ACC112 (cell line): ENCODE results near the gene MBOAT7.
"Not testable (repeated sequence)": the region's sequence is repeated elsewhere in the genome, so short reads cannot be mapped to it uniquely, and the experiment has no call there.

Experiments
- H2AFZ ChIP-seq: fragments of 200-600 bp; sonication (generic); one replicate; pipeline ENCODE4 v1.6.0; 2017; ENCODE audit warnings: antibody characterized with exemption, low read length; ENCODE audit not compliant: unreplicated experiment
- H3K27ac ChIP-seq: fragments of 200-600 bp; sonication (generic); 2 replicates; pipeline ENCODE4 v1.5.1; 2014; ENCODE audit warnings: low read depth, mild to moderate bottlenecking, antibody characterized with exemption, low read length, moderate library complexity
- H3K27me3 ChIP-seq: fragments of 200-600 bp; sonication (generic); 2 replicates; pipeline ENCODE4 v1.6.1; 2014; ENCODE audit warnings: mild to moderate bottlenecking, antibody characterized with exemption, low read length, moderate library complexity, mixed read lengths; ENCODE audit not compliant: insufficient read depth
- H3K36me3 ChIP-seq: fragments of 200-600 bp; sonication (generic); 2 replicates; pipeline ENCODE4 v1.6.1; 2016; ENCODE audit warnings: mild to moderate bottlenecking, antibody characterized with exemption, low read length, moderate library complexity, mixed read lengths; ENCODE audit not compliant: insufficient read depth
- H3K4me1 ChIP-seq: fragments of 200-600 bp; sonication (generic); one replicate; pipeline ENCODE4 v1.6.1; 2016; ENCODE audit warnings: low read length, mixed read lengths; ENCODE audit not compliant: insufficient read depth, unreplicated experiment, control insufficient read depth
- H3K4me3 ChIP-seq: fragments of 200-600 bp; sonication (generic); 2 replicates; pipeline ENCODE4 v1.5.1; 2014; ENCODE audit warnings: mild to moderate bottlenecking, low read depth, low read length
- H3K79me2 ChIP-seq: fragments of 200-600 bp; sonication (generic); one replicate; pipeline ENCODE4 v1.6.0; 2016; ENCODE audit warnings: low read length; ENCODE audit not compliant: control insufficient read depth, unreplicated experiment, insufficient read depth

Gene MBOAT7

GRCh38 chr19:54186934-54187381 is 2.4 kb downstream of the MBOAT7 start:
- Histone ChIP-seq H3K4me1 (peaks cover under 1% of the 10 kb centered on the region), H3K4me3 (no peak overlapping the region), H3K36me3 (0 out of 2 replicates have a peak, but pooled peaks cover 5% of the 10 kb centered on the region), H3K27ac (no peak overlapping the region), H2AFZ (no peak overlapping the region), H3K27me3 (no peaks in the 10 kb centered on the region), H3K79me2 (peaks cover 31% of the 10 kb centered on the region)

DNA sequence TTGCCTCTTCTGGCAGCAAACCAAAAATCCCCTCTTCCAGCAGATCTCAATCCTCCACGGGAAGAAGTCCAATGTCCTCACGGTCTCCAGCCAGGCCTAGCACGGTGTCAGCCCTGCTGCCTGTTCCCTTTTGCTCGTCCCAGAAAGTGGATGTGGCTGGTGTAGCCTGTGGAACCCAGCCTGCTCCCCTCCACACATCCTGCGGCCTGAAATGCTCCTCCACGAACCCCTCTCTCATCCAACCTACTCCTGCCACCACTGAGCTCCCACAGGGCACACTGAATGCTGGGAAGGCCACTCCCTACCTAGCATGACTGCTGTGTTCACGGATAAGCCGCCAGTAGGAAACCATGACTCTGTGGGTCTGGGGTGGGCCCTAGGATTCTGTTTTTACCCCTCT is 3.0 kb downstream of the MBOAT7 start:
- no peak overlapping the region for H3K27ac ChIP-seq
- H3K4me1 ChIP-seq, result no peaks in the 10 kb centered on the region
- no peak overlapping the region for H3K4me3 ChIP-seq
- H3K36me3 ChIP-seq, result 0 out of 2 replicates have a peak, but pooled peaks cover 5% of the 10 kb centered on the region
- H3K79me2 ChIP-seq, result peaks cover 26% of the 10 kb centered on the region
- no peaks in the 10 kb centered on the region for H3K27me3 ChIP-seq
- H2AFZ ChIP-seq, result no peak overlapping the region

DNA sequence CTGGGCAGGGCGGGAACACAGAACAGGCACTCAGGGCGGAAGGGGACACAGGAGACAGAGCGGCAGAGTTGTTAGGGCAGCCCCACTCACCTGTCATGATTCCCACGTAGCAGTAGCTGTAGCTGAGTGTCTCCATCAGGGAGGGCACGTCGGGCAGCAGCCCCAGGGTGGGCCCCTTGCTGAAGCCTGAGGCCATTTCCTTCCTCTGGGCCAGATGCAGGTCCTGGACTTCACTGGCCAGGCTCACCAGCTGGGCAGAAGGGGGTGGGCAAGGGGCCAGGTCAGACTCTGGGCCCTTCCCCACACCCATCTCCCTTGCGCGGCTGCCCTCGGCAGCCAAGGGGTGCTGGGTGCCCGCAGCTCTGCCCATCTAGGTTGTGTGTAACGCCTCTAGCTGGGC is 5.9 kb downstream of the MBOAT7 start:
- Histone ChIP-seq H3K27me3 (no peaks in the 10 kb centered on the region), H3K27ac (no peak overlapping the region), H3K36me3 (0 out of 2 replicates have a peak, but pooled peaks cover 5% of the 10 kb centered on the region), H2AFZ (no peak overlapping the region), H3K4me3 (no peak overlapping the region), H3K4me1 (no peaks in the 10 kb centered on the region), H3K79me2 (peaks cover 20% of the 10 kb centered on the region)

- not testable (repeated sequence) for H3K4me3 ChIP-seq, H3K79me2 ChIP-seq, H3K36me3 ChIP-seq, H3K4me1 ChIP-seq, H3K27me3 ChIP-seq, H2AFZ ChIP-seq, H3K27ac ChIP-seq
Measured at GRCh38 chr19:54181894-54182293, 7.5 kb downstream of the MBOAT7 start.

DNA sequence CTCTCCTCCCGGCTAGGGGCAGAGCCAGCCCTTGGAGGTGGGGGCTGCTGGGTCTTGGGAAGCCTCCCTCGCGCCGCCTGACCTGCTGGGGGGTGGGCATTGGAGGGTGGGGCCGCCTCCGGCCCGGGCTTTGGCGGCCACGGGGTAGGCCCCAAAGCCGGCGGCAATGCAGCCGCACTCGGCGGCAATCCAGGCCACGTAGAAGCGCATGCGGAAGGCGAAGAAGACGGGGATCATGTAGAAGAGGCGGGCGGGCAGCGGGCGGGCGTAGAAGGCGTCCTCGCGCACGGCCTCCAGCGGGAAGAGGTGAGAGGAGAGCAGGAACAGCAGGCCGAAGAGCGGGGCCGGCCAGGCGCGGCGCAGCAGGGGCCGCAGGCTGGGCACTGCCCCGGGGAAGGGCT is 8.7 kb downstream of the MBOAT7 start:
- Histone ChIP-seq H3K27ac (no peak overlapping the region), H2AFZ (no peak overlapping the region), H3K36me3 (0 out of 2 replicates have a peak, but pooled peaks cover 5% of the 10 kb centered on the region), H3K27me3 (no peaks in the 10 kb centered on the region), H3K79me2 (no peaks in the 10 kb centered on the region), H3K4me1 (no peaks in the 10 kb centered on the region), H3K4me3 (no peak overlapping the region)

DNA sequence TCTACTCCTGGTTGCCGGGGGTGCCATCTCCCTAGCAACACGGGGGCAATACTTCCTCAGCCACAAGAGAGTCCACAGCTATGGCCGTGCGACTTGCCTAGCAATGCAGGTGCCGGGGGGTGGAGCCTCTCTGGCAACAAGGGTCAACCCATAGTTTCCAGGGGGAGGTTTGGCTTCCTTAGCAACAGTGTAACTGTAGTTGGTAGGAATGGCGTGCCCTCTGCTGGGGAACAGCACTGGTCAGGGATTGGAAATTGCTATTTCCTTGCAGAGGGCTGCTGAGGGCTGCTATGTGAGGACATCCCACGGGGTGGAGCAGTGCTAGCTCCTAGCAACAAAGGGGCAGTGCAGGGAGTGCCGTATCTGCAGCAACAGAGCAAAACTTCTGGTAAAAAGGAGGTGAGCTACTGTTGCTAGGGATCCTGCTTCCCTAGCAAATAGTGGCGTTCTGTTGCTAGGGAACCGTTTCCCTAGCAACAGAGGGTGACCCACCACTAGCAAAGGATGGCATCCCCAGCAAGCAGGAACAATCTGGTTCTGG is 9.4 kb downstream of the MBOAT7 start:
- Histone ChIP-seq H2AFZ (no peak overlapping the region), H3K4me3 (no peak overlapping the region), H3K27me3 (no peaks in the 10 kb centered on the region), H3K36me3 (0 out of 2 replicates have a peak, but pooled peaks cover 5% of the 10 kb centered on the region), H3K79me2 (no peaks in the 10 kb centered on the region), H3K27ac (no peak overlapping the region), H3K4me1 (no peaks in the 10 kb centered on the region)

DNA sequence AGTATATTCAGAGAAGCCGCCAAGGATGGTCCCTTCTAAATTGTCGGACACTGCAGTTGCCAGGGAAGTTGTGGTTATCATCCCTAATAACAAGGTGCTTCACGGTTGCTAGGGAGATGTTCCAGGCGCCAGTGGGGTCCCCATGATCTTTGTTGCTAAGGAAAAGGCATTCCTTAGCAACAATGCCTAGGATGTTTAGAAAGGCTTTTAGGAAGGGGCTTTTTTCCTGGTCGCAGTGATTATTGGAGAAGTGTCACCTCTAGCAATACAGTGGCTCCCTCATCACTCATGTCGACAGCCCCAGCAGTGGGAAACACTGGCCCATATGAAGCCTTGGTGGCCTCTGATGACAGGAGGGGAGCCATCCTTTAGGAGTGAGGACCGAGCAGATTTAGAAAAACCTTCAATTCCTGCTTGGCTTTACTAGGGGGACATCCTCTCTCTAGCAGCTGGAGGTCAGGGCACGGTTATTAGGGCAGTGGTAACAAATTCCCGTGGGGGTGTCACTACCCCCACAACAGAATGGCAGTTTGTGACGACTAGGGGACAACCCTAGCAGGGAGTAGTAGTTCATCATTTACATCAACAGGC is 10.0 kb downstream of the MBOAT7 start:
- no peak overlapping the region for H2AFZ ChIP-seq
- 0 out of 2 replicates have a peak, but pooled peaks cover 5% of the 10 kb centered on the region for H3K36me3 ChIP-seq
- no peak overlapping the region for H3K27ac ChIP-seq
- H3K4me3 ChIP-seq, result no peak overlapping the region
- H3K4me1 ChIP-seq, result no peaks in the 10 kb centered on the region
- no peaks in the 10 kb centered on the region for H3K79me2 ChIP-seq
- no peaks in the 10 kb centered on the region for H3K27me3 ChIP-seq

DNA sequence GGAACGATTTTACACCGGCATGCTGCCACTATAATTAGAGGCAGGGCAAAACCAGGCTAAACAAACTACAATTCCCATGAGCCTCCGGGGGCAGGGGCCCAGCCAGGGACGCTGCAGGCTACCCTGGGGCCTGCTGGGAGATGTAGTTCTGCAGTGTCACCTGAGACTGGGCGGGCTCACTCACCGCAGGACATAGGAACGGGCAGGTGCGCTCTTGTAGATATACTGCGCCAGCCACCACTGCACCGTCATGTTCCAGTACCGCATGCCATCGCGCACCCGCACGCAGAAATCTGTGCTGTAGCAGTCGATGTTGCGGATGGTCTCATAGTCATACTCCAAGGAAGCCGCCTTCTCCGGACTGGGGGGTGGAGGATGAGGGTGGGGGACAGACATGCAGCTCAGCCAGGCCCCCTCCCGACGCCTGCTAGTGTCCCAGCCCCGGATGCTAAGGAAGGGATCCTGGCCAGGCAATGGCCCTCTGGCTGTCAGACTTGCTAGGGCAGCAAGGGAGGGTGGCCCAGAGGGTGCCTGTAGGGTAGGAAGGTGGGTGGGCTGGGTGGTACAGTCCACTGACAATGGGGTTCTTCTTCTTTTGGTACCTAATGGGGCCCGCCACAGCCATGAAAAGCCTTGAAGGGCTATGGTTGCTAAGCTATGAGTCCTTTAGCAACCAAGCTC is 10.7 kb downstream of the MBOAT7 start:
- H3K27me3 ChIP-seq, result no peaks in the 10 kb centered on the region
- H3K79me2 ChIP-seq, result no peaks in the 10 kb centered on the region
- H3K27ac ChIP-seq, result no peak overlapping the region
- no peaks in the 10 kb centered on the region for H3K4me1 ChIP-seq
- H2AFZ ChIP-seq, result no peak overlapping the region
- H3K4me3 ChIP-seq, result no peak overlapping the region
- 0 out of 2 replicates have a peak, but pooled peaks cover 5% of the 10 kb centered on the region for H3K36me3 ChIP-seq

DNA sequence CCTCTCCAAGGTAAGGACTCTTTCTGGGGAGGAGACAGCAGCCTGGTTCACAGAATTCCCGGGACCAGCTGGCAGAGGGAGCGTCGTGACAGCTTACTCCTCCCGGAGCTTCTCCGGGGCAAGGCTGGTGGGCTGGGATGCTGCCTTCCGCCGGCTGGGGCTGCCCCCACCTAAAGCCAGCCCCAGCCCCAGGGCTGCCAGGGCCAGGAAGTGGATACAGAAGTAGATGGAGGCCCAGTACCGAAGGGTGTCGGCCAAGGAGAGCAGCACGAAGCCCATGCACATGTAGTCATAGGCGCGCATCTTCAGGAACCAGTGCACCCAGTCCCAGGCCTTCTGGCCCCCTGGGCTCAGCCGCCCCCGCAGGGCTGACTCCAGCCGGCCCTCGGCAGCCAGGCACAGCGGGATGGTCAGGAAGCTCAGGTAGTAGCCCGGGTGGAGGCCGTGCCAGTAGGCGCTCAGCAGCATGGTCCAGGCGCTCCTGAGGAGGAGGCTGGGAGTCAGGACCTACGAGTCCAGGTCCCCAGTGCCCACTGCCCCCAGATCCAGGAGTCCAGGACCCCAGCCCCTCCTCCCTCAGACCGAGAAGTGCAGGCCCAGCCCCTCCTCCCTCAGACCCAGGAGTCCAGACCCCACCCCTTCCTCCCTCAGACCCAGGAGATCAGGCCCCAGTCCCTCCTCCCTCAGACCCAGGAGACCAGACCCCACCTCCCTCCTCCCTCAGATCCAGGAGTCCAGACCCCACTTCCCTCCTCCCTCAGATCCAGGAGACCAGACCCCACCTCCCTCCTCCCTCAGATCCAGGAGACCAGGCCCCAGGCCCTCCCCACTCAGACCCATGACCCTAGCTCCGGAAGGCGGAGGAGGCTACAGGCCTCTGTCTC is 15.2 kb downstream of the MBOAT7 start:
- Histone ChIP-seq H3K27me3 (no peaks in the 10 kb centered on the region), H3K4me1 (peaks cover 3% of the 10 kb centered on the region), H3K79me2 (no peaks in the 10 kb centered on the region), H2AFZ (no peak overlapping the region), H3K27ac (no peak overlapping the region), H3K36me3 (no peaks in the 10 kb centered on the region), H3K4me3 (no peak overlapping the region)

DNA sequence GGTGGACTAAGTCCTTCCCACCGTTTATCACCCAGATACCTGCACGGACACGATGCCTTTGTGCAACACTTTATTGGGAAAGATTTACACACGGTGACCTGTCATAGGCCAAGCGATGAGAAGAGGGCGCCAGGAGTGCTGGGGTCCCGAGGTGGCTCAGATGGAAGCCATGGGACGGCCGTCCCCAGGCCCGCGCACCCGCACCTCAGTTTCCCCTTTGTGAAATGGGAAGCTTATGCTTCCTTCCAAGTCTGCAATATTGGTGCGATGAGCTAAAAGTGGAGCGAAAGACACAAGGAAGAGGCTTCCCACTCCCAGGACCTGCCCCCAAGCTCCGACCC is 16.1 kb downstream of the MBOAT7 start:
- Histone ChIP-seq H3K27me3 (no peaks in the 10 kb centered on the region), H3K27ac (no peak overlapping the region), H3K4me1 (peaks cover 3% of the 10 kb centered on the region), H3K79me2 (no peaks in the 10 kb centered on the region), H3K4me3 (no peak overlapping the region), H3K36me3 (no peaks in the 10 kb centered on the region), H2AFZ (no peak overlapping the region)
